Testis (tissue), 2 donors: ENCODE data around the gene FBXW9.

Source experiments
- POLR2A ChIP-seq: fragments of 450-650 bp; IDR thresholded peaks from one replicate; pipeline ENCODE4 v1.6.1; 2017; ENCODE audit warnings: antibody characterized with exemption, mild to moderate bottlenecking, moderate library complexity
- TF ChIP-seq, protein P1 (sequence below), 3 experiments: fragments of 450-650 bp in 2 of 3; fragments of 200-600 bp in 1 of 3; sonication (generic) in 1 of 3; IDR thresholded peaks; one replicate each; pipeline ENCODE4 v1.5.1; 2016 to 2019; ENCODE audit warnings: antibody characterized with exemption in 3 of 3, mild to moderate bottlenecking in 2 of 3, moderate library complexity in 1 of 3

DNA sequence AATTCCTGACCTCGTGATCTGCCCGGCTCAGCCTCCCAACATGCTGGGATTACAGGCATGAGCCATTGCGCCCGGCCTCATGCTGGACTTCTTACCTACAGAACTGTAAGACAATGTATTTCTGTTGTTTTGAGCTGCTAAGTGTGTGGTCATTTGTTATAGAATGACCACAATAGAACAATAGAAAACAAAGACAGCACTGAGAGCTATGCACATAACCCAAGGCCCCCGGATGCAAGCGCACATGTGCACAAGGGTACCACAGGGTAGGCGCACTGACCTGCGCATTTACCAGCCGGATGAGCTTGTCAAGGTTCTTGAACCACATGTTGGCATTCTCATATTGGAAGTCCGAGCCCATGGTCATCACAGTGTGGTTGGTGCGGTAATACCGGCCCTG is 35.5 kb downstream of the FBXW9 start:
- TF ChIP-seq POLR2A: no peak
- TF ChIP-seq, protein P1, sequence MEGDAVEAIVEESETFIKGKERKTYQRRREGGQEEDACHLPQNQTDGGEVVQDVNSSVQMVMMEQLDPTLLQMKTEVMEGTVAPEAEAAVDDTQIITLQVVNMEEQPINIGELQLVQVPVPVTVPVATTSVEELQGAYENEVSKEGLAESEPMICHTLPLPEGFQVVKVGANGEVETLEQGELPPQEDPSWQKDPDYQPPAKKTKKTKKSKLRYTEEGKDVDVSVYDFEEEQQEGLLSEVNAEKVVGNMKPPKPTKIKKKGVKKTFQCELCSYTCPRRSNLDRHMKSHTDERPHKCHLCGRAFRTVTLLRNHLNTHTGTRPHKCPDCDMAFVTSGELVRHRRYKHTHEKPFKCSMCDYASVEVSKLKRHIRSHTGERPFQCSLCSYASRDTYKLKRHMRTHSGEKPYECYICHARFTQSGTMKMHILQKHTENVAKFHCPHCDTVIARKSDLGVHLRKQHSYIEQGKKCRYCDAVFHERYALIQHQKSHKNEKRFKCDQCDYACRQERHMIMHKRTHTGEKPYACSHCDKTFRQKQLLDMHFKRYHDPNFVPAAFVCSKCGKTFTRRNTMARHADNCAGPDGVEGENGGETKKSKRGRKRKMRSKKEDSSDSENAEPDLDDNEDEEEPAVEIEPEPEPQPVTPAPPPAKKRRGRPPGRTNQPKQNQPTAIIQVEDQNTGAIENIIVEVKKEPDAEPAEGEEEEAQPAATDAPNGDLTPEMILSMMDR (IDR thresholded peaks at IDR 0.05): no peak
